IMR-90 (cell line): ENCODE results near the gene SPATA31E1.

ENCODE experiments used
- CTCF ChIP-seq: conservative IDR thresholded peaks from 2 replicates; pipeline ENCODE4 v1.5.1; 2012; ENCODE audit warnings: mild to moderate bottlenecking, low read depth, low read length, improper control_type of control experiment
- ELK1 ChIP-seq: fragments of 150-350 bp; IDR thresholded peaks from 2 replicates; pipeline ENCODE4 v1.6.1; 2016; ENCODE audit warnings: low read depth, mild to moderate bottlenecking, low read length, moderate library complexity, borderline replicate concordance
- MAZ ChIP-seq: IDR thresholded peaks from 2 replicates; pipeline ENCODE4 v1.6.1; 2012; ENCODE audit warnings: low read depth, mild to moderate bottlenecking, low read length, improper control_type of control experiment, moderate library complexity, borderline replicate concordance
- RFX5 ChIP-seq: IDR thresholded peaks from 2 replicates; pipeline ENCODE4 v1.8.0; 2012; ENCODE audit warnings: low read depth, mild to moderate bottlenecking, low read length, moderate library complexity
- SMC3 ChIP-seq: fragments of 150-350 bp; IDR thresholded peaks from 2 replicates; pipeline ENCODE4 v1.6.1; 2016; ENCODE audit warnings: low read depth, mild to moderate bottlenecking, antibody characterized with exemption, low read length, moderate library complexity

GRCh38 chr9:87850391-87850790, 32.3 kb upstream of the SPATA31E1 start:
- TF ChIP-seq CTCF (no peak), MAZ (no peak), SMC3 (no peak), RFX5 (no peak), ELK1 (no peak)
